AG10803 (cell line): ENCODE data around the gene MAP7.

Experiments
- DNase-seq: peaks from one replicate; pipeline ENCODE4 v3.0.0; 2010; ENCODE audit warnings: low read depth
- H3K4me3 ChIP-seq: 2 replicates; pipeline ENCODE4 v1.5.1; 2011; ENCODE audit warnings: mild to moderate bottlenecking, low read length, control low read depth
- TF ChIP-seq, protein P1 (sequence below): conservative IDR thresholded peaks from 2 replicates; pipeline ENCODE4 v1.5.1; 2011; ENCODE audit warnings: mild to moderate bottlenecking, low read length, control low read depth, inconsistent platforms

The MAP7 gene

GRCh38 chr6:136571496-136571895 is 21.3 kb upstream of the MAP7 start:
- no peak for DNase-seq
- TF ChIP-seq, protein P1, sequence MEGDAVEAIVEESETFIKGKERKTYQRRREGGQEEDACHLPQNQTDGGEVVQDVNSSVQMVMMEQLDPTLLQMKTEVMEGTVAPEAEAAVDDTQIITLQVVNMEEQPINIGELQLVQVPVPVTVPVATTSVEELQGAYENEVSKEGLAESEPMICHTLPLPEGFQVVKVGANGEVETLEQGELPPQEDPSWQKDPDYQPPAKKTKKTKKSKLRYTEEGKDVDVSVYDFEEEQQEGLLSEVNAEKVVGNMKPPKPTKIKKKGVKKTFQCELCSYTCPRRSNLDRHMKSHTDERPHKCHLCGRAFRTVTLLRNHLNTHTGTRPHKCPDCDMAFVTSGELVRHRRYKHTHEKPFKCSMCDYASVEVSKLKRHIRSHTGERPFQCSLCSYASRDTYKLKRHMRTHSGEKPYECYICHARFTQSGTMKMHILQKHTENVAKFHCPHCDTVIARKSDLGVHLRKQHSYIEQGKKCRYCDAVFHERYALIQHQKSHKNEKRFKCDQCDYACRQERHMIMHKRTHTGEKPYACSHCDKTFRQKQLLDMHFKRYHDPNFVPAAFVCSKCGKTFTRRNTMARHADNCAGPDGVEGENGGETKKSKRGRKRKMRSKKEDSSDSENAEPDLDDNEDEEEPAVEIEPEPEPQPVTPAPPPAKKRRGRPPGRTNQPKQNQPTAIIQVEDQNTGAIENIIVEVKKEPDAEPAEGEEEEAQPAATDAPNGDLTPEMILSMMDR, result no peak
- no peak overlapping the region for H3K4me3 ChIP-seq

DNA sequence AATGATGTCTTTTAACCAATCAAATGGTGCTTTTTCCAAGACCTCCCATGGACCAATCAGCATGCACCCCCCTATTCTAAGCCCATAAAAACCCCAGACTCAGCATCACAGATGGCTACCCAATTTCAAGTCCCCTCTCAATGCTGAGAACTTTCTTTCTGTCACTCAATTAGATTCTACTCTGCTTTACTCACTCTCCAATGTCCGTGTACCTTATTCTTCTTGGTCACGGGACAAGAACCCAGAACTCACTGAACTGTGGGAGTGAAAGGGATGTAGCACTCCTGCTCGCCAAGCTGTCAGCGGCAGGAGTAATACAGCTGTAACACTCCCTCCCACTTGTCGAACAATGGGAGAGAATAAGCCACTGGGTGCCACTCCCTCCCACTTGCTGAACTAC is 20.8 kb upstream of the MAP7 start:
- TF ChIP-seq, protein P1, result no peak
- DNase-seq, result no peak
- no peak overlapping the region for H3K4me3 ChIP-seq

DNA sequence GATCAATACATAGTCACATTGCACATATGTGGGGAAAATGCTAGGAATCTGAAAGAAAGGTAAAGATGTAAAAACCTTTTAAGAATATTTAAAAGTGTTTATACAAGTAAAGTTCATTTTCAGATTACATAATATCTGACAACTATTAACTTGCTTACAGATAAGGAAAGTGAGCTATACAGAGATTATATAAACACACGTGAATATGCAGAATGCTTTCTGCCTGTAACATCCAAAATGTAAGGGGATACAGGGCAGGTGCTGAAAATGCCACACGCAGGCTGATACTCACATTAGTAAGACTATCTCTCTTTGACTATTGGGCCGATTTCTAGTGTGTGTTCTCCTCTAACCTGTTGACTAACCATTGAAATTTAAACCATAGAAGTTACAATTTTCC is 17.9 kb upstream of the MAP7 start:
- no peak for DNase-seq
- TF ChIP-seq, protein P1, result no peak
- H3K4me3 ChIP-seq, result no peak overlapping the region

- no peak for DNase-seq
- no peak overlapping the region for H3K4me3 ChIP-seq
- TF ChIP-seq, protein P1, result no peak
Measured at GRCh38 chr6:136567688-136568087, 17.5 kb upstream of the MAP7 start.

GRCh38 chr6:136566851-136567250 is 16.6 kb upstream of the MAP7 start:
- no peak for DNase-seq
- H3K4me3 ChIP-seq, result no peak overlapping the region

GRCh38 chr6:136566007-136566487 is 15.8 kb upstream of the MAP7 start:
- DNase-seq, result no peak
- TF ChIP-seq, protein P1, result no peak
- no peak overlapping the region for H3K4me3 ChIP-seq

More at GRCh38 chr6:136566851-136567250, 16.6 kb upstream of the MAP7 start:
- TF ChIP-seq, protein P1, result no peak

- TF ChIP-seq, protein P1, result no peak
- DNase-seq, result no peak
- no peak overlapping the region for H3K4me3 ChIP-seq
Measured at GRCh38 chr6:136564180-136564579, 14.0 kb upstream of the MAP7 start.
